Measurements from ENCODE around the gene ANKRD7.

DNA sequence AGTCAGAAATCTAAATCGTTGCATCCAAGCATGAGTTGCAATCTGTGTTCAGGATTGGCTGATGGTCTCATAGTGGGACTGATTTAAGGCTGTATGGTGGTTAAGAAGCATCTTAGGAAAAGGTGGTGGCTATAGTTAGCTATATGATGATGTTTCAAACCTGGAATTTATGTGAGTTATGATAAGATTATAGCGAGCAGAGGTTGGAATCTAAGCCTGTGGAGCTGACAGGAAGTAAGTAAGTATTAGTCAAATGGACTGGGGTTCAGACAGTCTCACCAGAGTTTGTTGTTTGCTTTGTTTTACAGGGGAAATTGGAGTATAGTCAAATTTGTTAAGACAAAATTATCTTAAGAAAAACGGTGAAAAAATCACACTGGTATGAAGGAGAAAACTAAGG lies 56.7 kb downstream of the ANKRD7 start:
- no peak for TF ChIP-seq SCRT2 (tag by site-specific recombination; IDR thresholded peaks at IDR 0.05)
- TF ChIP-seq ZNF311 (tag by site-specific recombination; IDR thresholded peaks at IDR 0.05; ENCODE audit: borderline replicate concordance), result no peak
- TF ChIP-seq SETDB1 (IDR thresholded peaks at IDR 0.05; ENCODE audit: insufficient read length, low read length), result no peak
- TF ChIP-seq, protein P1, sequence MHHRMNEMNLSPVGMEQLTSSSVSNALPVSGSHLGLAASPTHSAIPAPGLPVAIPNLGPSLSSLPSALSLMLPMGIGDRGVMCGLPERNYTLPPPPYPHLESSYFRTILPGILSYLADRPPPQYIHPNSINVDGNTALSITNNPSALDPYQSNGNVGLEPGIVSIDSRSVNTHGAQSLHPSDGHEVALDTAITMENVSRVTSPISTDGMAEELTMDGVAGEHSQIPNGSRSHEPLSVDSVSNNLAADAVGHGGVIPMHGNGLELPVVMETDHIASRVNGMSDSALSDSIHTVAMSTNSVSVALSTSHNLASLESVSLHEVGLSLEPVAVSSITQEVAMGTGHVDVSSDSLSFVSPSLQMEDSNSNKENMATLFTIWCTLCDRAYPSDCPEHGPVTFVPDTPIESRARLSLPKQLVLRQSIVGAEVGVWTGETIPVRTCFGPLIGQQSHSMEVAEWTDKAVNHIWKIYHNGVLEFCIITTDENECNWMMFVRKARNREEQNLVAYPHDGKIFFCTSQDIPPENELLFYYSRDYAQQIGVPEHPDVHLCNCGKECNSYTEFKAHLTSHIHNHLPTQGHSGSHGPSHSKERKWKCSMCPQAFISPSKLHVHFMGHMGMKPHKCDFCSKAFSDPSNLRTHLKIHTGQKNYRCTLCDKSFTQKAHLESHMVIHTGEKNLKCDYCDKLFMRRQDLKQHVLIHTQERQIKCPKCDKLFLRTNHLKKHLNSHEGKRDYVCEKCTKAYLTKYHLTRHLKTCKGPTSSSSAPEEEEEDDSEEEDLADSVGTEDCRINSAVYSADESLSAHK (tag by site-specific recombination; IDR thresholded peaks at IDR 0.05), result no peak
- TF ChIP-seq, protein P2, sequence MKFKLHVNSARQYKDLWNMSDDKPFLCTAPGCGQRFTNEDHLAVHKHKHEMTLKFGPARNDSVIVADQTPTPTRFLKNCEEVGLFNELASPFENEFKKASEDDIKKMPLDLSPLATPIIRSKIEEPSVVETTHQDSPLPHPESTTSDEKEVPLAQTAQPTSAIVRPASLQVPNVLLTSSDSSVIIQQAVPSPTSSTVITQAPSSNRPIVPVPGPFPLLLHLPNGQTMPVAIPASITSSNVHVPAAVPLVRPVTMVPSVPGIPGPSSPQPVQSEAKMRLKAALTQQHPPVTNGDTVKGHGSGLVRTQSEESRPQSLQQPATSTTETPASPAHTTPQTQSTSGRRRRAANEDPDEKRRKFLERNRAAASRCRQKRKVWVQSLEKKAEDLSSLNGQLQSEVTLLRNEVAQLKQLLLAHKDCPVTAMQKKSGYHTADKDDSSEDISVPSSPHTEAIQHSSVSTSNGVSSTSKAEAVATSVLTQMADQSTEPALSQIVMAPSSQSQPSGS (tag by site-specific recombination; IDR thresholded peaks at IDR 0.05; ENCODE audit: low read depth), result no peak
- TF ChIP-seq KLF1 (tag by site-specific recombination; IDR thresholded peaks at IDR 0.05), result no peak
- TF ChIP-seq KLF16 (tag by site-specific recombination; IDR thresholded peaks at IDR 0.05), result no peak
- TF ChIP-seq ZNF133 (tag by site-specific recombination; IDR thresholded peaks at IDR 0.05), result no peak
- TF ChIP-seq ZNF596 (tag by site-specific recombination; IDR thresholded peaks at IDR 0.05), result no peak
- TF ChIP-seq ZNF140 (tag by site-specific recombination; IDR thresholded peaks at IDR 0.05), result no peak
- TF ChIP-seq ZNF768 (tag by site-specific recombination; IDR thresholded peaks at IDR 0.05), result no peak
- no peak for TF ChIP-seq YY1 (tag by site-specific recombination; IDR thresholded peaks at IDR 0.05)
- no peak for TF ChIP-seq ZNF350 (tag by site-specific recombination; IDR thresholded peaks at IDR 0.05)
